ENCODE results near the gene AGAP1. TPM values are rescaled to one million over a fixed set of nuclear protein-coding genes. Genes with fewer than 3 reads are reported as not detected.
A peak's percentile ranks its signal among the peaks of the same experiment; 100 is the strongest.

The AGAP1 gene
- total RNA-seq, 4 donors from 2014 or later = 33.7 to 39.9 (median 35.6) TPM

- peak overlapping the region in 3 of 4 donors; percentile 27 to 60 (median 37) for H3K27ac ChIP-seq
Observed at GRCh38 chr2:235595422-235596010, 101.7 kb downstream of the AGAP1 start.

GRCh38 chr2:235596272-235596671 lies 102.4 kb downstream of the AGAP1 start:
- DNase-seq (ENCODE audit: low spot score in 2 of 2) = no peak
- Histone ChIP-seq H3K4me3 (no peak overlapping the region), H3K27me3 (no peaks in the 10 kb centered on the region), H3K27ac (peak overlapping the region in 1 of 4 donors; percentile 60), H3K9me3 (no peaks in the 10 kb centered on the region), H3K4me1 (peaks cover 0 to 48% (median 0%) of the 10 kb centered on the region in 4 donors), H3K36me3 (no peaks in the 10 kb centered on the region)
- TF ChIP-seq POLR2A (IDR thresholded peaks at IDR 0.05) (no peak), CTCF (IDR thresholded peaks at IDR 0.05) (no peak), EP300 (IDR thresholded peaks at IDR 0.05) (no peak)
- WGBS, 2 donors = 92 to 96% methylated on average over 4 of the region's 4 CpGs

More at GRCh38 chr2:235595422-235596010, 101.7 kb downstream of the AGAP1 start:
- WGBS, 2 donors = 32 to 36% methylated on average over 10 of the region's 10 CpGs
- Histone ChIP-seq H3K4me3 (no peak overlapping the region), H3K36me3 (no peaks in the 10 kb centered on the region), H3K9me3 (no peaks in the 10 kb centered on the region), H3K27me3 (no peaks in the 10 kb centered on the region), H3K4me1 (peaks cover 0 to 53% (median 0%) of the 10 kb centered on the region in 4 donors)
- DNase-seq (ENCODE audit: low spot score in 2 of 2) = peak; percentile 75 to 91
- peak in 1 of 2 donors; percentile 53 for TF ChIP-seq EP300 (IDR thresholded peaks at IDR 0.05)
- TF ChIP-seq POLR2A (IDR thresholded peaks at IDR 0.05) = no peak
- peak; percentile 71 to 91 (median 82) for TF ChIP-seq CTCF (IDR thresholded peaks at IDR 0.05)

GRCh38 chr2:235597081-235597615 lies 103.3 kb downstream of the AGAP1 start:
- Histone ChIP-seq H3K36me3 (no peaks in the 10 kb centered on the region), H3K4me1 (peaks cover 0 to 39% (median 0%) of the 10 kb centered on the region in 4 donors), H3K4me3 (no peak overlapping the region), H3K27ac (peak overlapping the region in 1 of 4 donors; percentile 60), H3K9me3 (no peaks in the 10 kb centered on the region), H3K27me3 (no peaks in the 10 kb centered on the region)
- TF ChIP-seq CTCF (IDR thresholded peaks at IDR 0.05) (no peak), POLR2A (IDR thresholded peaks at IDR 0.05) (no peak)
- no peak for DNase-seq (ENCODE audit: low spot score in 2 of 2)
- WGBS, 2 donors = 84 to 87% methylated on average over 5 of the region's 5 CpGs

- TF ChIP-seq EP300 (IDR thresholded peaks at IDR 0.05) (no peak), CTCF (IDR thresholded peaks at IDR 0.05) (no peak), POLR2A (IDR thresholded peaks at IDR 0.05) (no peak)
- no peaks in the 10 kb centered on the region for H3K9me3 ChIP-seq
- no peak overlapping the region for H3K27ac ChIP-seq
- 94% methylated on average over 19 of the region's 19 CpGs for WGBS, 2 donors
- H3K36me3 ChIP-seq = no peaks in the 10 kb centered on the region
- H3K4me3 ChIP-seq = no peak overlapping the region
- H3K27me3 ChIP-seq = no peaks in the 10 kb centered on the region
- peaks cover 0 to 31% (median 0%) of the 10 kb centered on the region in 4 donors for H3K4me1 ChIP-seq
- DNase-seq (ENCODE audit: low spot score in 2 of 2) = no peak
Observed at GRCh38 chr2:235598026-235598425, 104.2 kb downstream of the AGAP1 start.
